SIG-M5 treated with dmso at 0.1 percent for 504 hours (cell line): Measurements from ENCODE around the gene CCL18.
A peak's percentile ranks its signal among the peaks of the same experiment; 100 is the strongest.
"Not testable (repeated sequence)": the region's sequence is repeated elsewhere in the genome, so short reads cannot be mapped to it uniquely, and the experiment has no call there.

Experiments used
- DNase-seq: peaks from one replicate; lab custom pipeline; 2025; ENCODE audit not compliant: unreplicated experiment; lab: John Stamatoyannopoulos, UW

CCL18 gene, protein sequence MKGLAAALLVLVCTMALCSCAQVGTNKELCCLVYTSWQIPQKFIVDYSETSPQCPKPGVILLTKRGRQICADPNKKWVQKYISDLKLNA

GRCh38 chr17:36063786-36064541, at the start of gene CCL18:
TSS of gene CCL18 (plus strand) at chr17:36064272. CDS start at chr17:36064343, 71 bp downstream.
- DNase-seq, result no peak

DNA sequence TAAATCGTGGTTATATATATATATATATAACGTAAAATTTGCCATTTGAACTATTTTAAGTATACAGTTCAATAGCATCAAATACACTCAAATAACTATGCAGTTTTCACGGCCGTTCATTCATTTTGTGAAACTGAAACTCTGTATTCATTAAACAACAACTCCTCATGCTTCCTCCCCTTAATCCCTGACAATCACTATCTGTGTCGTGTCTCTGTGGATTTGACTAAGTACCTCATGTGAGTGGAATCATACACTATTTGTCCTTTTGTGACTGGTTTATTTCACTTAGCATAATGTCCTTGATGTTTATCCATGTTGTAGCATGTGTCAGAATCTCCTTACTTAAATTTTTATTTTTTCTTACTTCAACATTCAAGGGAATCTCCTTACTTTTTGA, 49.1 kb upstream of the CCL18 start:
- no peak for DNase-seq

DNA sequence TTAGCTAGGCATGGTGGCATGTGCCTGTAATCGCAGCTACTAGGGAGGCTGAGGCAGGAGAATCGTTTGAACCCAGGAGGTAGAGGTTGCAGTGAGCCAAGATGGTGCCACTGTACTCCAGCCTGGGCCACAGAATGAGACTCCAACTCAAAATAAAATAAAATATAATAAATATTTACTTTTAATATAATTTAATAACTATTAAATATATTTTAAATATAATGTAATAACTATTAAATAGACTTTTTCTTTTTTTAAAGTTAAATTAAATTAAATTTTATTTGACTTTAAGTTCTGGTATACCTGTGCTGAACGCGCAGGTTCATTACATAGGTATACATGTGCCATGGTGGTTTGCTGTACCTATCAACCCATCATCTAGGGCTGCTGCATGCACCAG, 48.2 kb upstream of the CCL18 start:
- not testable (repeated sequence) for DNase-seq

- no peak for DNase-seq
Observed at GRCh38 chr17:36016555-36016954, 47.5 kb upstream of the CCL18 start.

- peak; percentile 60 for DNase-seq
Observed at GRCh38 chr17:36017799-36018198, 46.3 kb upstream of the CCL18 start, which contains the start of gene CCL23. TSS of gene CCL23 (minus strand) at chr17:36017972. CDS start at chr17:36017897, 75 bp downstream.

GRCh38 chr17:36019423-36019822, 44.6 kb upstream of the CCL18 start:
- DNase-seq, result no peak

GRCh38 chr17:36024106-36024869, 39.8 kb upstream of the CCL18 start:
- DNase-seq, result no peak

GRCh38 chr17:36027761-36028160, 36.3 kb upstream of the CCL18 start:
- no peak for DNase-seq

DNA sequence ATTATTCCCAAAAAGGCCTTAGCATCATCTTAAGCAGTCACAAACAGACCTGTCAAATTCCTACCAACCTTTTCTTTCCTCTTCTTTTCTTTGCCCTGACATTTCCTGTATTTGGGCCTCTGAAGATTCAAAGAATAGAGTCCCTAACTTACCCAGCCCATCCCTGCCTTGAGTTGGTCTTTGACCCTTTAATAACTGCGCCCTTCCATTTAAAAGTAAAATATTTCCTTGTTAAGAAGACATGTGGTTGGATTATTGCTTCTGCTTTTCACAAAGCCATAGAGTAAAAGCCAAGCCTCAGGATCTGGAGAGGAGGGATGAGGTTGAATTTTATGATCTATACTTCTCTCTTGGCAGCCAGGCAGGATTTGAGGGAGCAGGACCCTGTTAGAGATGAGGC, 33.1 kb upstream of the CCL18 start:
- DNase-seq, result no peak

DNA sequence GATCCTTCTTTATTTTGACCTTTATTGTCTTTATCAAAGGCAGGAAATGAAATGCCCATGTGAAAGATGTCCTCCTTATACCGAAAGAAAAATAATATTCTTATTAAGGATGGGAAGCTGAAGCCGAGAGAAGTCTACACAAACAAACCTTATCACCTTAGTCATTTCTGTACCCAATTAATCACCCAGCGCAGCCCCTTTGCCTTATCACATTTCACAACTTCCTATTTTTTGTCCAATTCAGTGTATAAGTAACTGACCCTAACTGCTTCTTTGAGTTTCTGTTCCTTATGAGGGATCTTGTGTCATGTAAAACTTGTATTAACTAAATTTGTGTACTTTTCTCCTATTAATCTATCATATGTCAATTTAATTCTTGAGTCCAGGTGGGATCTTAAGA, 29.9 kb upstream of the CCL18 start:
- DNase-seq, result peak; percentile 97

- DNase-seq, result peak; percentile 74
Observed at GRCh38 chr17:36036235-36036634, 27.8 kb upstream of the CCL18 start.

DNA sequence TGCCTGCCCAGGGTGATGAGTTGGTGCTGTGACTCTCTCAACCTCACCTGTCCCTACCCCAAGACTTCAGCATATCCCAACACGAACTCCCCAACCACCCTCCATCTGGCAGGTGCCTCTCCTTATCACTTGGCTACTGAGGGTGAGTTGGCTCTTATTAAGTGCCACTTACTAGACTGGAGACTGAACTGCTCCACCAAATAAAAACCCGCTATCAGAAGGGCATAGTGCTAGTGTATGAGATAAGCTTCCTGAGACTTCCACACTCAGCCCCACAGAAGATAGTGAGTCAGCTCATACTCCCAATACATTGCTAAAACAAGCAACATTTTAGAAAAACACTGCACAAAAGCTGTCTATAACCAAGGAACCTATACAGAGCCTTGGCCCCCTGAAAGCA, 16.0 kb upstream of the CCL18 start:
- DNase-seq, result no peak

- DNase-seq, result no peak
Observed at GRCh38 chr17:36049643-36050042, 14.4 kb upstream of the CCL18 start.

DNA sequence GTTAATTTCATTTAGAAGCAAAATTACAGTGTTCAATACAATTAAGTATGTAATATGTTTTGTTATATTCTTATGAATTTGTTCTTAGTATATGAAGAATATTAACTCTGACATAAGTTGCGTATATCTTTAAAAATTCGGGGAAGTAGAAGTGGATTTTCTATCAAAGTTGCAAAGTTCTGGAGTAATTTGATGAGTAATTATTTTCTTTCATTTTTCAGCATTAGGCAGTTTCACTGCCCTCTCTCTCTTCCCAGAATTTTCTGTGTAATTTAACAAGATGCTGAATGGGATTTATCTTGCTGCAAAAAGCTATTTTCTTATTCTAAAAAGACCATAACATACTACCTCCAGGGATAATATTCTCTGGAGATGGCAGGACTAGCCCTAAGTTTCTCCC, 8.9 kb upstream of the CCL18 start:
- DNase-seq, result no peak

GRCh38 chr17:36055921-36056520, 8.1 kb upstream of the CCL18 start:
- DNase-seq, result no peak

DNA sequence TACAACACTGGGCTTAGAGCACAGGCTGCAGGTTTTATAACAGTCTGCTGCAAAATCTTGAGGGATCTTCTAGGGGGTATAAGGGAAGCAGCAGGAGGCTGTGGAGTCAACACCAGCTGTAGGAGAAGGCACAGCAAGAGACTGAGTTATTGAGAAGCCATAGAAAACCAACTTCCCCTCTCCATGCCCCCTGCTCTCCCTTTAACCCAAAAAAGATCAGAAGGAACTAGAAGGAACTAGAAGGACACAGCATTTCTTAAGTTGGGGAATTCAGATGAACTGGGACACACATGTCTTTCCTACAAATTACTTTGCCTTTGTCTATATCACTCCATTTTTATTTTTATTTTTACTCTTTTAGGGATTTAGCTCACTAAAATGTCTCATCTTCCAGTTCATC, 6.2 kb upstream of the CCL18 start:
- peak; percentile 2 for DNase-seq

- DNase-seq, result no peak
Observed at GRCh38 chr17:36059406-36059805, 4.7 kb upstream of the CCL18 start.

GRCh38 chr17:36060816-36061215, 3.3 kb upstream of the CCL18 start:
- no peak for DNase-seq

DNA sequence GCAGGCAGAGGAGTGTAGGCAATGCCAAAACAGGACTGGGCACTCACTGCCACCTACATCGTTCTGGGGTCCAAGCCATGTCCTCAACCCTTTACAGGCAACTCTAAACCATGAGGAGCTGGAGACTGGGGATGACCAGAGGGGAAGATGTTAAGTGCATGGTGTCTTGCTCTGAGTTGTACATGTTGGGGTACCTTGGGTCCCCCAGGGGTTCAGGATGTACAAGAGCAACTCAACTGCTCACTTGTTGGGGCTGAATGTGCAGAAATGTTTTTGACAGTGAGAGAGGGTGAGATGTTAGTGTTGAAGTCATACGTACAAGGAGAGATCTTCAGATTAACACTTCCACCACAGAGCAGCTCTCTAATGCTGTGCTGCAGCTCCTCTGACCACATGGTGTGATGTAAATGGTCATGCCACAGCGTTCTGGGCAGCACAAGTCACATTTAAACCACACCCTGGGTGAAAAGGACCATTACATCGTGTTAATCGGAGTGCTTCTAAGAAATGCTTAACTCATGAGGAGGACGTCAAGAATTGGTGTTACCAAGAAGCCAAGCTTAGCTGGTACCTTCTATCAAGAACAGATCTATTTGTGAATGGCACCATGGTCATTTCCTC, 2.4 kb downstream of the CCL18 start:
- no peak for DNase-seq

GRCh38 chr17:36068524-36068923, 4.5 kb downstream of the CCL18 start:
- no peak for DNase-seq

DNA sequence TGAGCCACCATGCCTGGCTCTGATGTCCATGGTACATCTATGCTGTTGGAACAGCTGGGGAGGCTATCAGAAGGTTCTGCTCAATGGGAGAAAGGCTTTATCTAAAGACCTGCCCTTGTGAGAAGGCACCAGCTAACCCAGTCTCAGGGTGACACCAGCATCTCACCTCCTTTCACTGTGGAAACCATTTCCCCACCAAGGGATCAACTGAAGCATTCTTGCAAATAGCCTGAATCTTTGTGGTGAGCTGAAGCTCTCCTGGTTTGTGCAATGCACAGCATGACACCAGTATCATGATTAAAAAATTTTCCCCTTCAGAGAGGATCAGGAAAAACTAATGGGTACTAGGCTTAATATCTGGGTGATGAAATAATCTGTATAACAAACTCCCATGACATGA, 5.1 kb downstream of the CCL18 start:
- no peak for DNase-seq
